ENCODE measurements around the gene WARS2. TPM values are rescaled to one million over a fixed set of nuclear protein-coding genes. Genes with fewer than 3 reads are reported as not detected.

The WARS2 gene
- total RNA-seq, 1 experiment from 2014 or later: 27.7 TPM

DNA sequence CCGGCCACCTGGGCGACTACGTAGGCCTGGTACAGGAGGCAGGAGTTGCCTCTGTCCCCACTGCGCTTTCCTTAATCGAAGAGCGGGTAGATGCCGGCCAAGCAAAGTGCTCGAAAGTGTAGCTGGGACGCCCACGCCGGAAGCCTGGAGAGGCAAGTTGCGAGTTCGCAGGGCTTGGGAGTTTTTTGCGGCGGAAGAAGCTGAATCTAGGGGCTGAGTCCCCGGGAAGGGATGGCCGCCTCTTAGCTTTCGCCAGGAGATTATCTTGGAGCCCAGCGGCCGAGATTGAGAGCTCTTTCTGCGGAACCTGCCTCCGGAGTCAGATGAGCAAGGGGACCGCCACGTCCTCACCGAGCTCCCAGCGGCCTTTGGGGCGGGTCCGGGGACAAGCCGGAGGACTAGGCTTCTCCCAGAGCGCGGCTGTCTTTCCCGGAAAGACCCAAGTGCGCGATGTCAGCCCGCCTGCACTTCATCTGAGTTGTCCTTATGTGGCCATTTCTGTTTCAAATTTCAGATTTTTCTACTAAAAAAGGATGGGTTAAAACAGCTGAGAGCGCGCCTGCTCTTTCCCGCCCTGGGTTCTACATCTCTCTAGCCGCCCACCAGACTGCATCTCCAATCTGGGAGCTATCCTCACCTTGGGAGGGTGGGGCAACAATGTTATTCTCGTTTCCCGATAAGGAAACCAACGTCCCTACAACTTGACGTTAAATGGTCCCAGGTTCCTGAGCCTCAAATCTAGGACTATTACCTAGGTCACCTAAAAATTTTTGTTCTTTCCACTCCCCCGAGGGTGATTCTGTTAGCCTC lies 139.9 kb downstream of the WARS2 start:
- no peak for DNase-seq (ENCODE audit: unreplicated experiment)
- no peaks in the 10 kb centered on the region for H3K27me3 Mint-ChIP-seq (ENCODE audit: insufficient read depth, unreplicated experiment)
- ChIA-PET POLR2A (interaction anchor here (0.6 kb wide), 1 partner anchor 292 kb away, joined by 3 read pairs; no protein-coding TSS in a partner anchor), CTCF (interaction anchor here (0.6 kb wide), 3 partner anchors 19 to 676 kb away, joined by 3 to 4 read pairs (median 3); no protein-coding TSS in a partner anchor)
- intact Hi-C loops (cut with micrococcal nuclease): loop anchor here (5.0 kb wide), 1 partner anchor 38 kb away; no protein-coding TSS in a partner anchor
- no TSS peak for BruUV-seq (replicated peaks)
- peaks cover 9% of the 10 kb centered on the region for H3K4me1 Mint-ChIP-seq (ENCODE audit: insufficient read depth, unreplicated experiment)
- no peaks in the 10 kb centered on the region for H3K36me3 Mint-ChIP-seq (ENCODE audit: insufficient read depth, unreplicated experiment)
- H3K27ac Mint-ChIP-seq (ENCODE audit: low read depth, unreplicated experiment): no peak overlapping the region
- no peaks in the 10 kb centered on the region for H3K9me3 Mint-ChIP-seq (ENCODE audit: unreplicated experiment)
- TF ChIP-seq, protein P1, sequence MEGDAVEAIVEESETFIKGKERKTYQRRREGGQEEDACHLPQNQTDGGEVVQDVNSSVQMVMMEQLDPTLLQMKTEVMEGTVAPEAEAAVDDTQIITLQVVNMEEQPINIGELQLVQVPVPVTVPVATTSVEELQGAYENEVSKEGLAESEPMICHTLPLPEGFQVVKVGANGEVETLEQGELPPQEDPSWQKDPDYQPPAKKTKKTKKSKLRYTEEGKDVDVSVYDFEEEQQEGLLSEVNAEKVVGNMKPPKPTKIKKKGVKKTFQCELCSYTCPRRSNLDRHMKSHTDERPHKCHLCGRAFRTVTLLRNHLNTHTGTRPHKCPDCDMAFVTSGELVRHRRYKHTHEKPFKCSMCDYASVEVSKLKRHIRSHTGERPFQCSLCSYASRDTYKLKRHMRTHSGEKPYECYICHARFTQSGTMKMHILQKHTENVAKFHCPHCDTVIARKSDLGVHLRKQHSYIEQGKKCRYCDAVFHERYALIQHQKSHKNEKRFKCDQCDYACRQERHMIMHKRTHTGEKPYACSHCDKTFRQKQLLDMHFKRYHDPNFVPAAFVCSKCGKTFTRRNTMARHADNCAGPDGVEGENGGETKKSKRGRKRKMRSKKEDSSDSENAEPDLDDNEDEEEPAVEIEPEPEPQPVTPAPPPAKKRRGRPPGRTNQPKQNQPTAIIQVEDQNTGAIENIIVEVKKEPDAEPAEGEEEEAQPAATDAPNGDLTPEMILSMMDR (IDR thresholded peaks at IDR 0.05; ENCODE audit: unreplicated experiment): no peak
- H3K4me3 Mint-ChIP-seq (ENCODE audit: unreplicated experiment): no peak overlapping the region

DNA sequence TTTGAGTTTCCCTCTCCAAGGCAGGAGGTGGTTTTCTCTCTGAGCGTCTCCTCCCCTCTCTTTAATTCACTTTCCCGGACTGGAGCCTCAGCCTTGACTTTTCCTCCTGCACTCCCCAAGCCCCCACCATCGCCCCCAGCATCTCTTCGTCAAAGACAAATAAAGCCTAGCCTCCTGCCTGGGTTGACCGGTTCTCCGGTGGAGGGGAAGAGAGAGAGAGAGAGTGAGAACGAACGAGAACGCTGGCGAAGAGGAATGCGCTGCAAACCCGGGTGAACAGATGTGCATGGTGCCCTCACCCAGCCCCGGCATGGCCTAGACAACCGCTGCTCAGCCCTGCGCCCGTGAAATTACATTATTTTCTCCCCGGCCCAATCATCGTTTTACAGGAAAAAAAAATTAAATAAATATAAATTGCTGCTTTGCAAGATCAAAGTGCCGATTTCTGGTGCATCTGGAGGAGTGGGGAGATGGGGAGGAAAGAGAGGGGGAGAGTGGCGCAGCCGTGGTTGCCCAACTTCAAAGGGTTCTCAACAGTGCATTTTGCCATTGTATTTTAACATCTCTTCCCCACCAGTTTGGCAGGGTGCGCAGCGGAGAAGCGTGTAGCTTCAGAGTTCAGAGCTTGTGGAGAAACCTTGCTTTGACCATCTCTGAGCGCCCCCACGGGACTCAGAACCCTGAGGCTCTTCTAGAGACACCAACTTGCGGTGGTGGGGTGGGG lies 140.9 kb downstream of the WARS2 start:
- no peaks in the 10 kb centered on the region for H3K27me3 Mint-ChIP-seq (ENCODE audit: insufficient read depth, unreplicated experiment)

DNA sequence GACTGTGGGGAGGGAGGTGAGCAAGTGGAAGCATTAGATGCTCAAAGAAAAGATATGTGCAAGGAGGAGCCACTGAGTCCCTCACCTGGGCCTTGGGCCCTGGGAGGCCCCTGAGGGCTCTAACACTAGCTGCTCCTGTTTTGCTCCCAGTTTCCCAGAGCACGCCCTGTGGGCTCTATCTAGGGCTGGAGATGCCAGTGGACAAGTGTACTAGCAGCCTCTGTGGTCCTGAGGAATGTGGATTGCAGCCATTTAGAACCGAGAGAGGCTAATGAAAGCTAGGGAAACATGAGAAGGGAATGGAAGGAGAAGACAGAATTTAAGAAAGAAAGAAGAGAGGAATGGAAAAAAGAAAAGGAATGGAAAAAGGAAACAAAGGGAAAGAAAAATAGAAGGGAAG lies 142.3 kb downstream of the WARS2 start:
- intact Hi-C loops (cut with micrococcal nuclease): no loop called here
- Mint-ChIP-seq H3K4me3 (ENCODE audit: unreplicated experiment) (no peak overlapping the region), H3K36me3 (ENCODE audit: insufficient read depth, unreplicated experiment) (no peaks in the 10 kb centered on the region), H3K9me3 (ENCODE audit: unreplicated experiment) (no peaks in the 10 kb centered on the region), H3K27me3 (ENCODE audit: insufficient read depth, unreplicated experiment) (no peaks in the 10 kb centered on the region), H3K4me1 (ENCODE audit: insufficient read depth, unreplicated experiment) (peaks cover 9% of the 10 kb centered on the region), H3K27ac (ENCODE audit: low read depth, unreplicated experiment) (no peak overlapping the region)
- no TSS peak for BruUV-seq (replicated peaks)
- TF ChIP-seq, protein P1 (IDR thresholded peaks at IDR 0.05; ENCODE audit: unreplicated experiment): no peak
- CTCF ChIA-PET: interaction anchor here (0.6 kb wide), 1 partner anchor 425 kb away, joined by 6 read pairs; no protein-coding TSS in a partner anchor
- POLR2A ChIA-PET: interaction anchor here (0.6 kb wide), 1 partner anchor 313 kb away, joined by 3 read pairs; no protein-coding TSS in a partner anchor
- DNase-seq (ENCODE audit: unreplicated experiment): no peak

More for the DNA sequence above, 140.9 kb downstream of the WARS2 start:
- no peak overlapping the region for H3K27ac Mint-ChIP-seq (ENCODE audit: low read depth, unreplicated experiment)
- no peak overlapping the region for H3K4me3 Mint-ChIP-seq (ENCODE audit: unreplicated experiment)
- no peak for DNase-seq (ENCODE audit: unreplicated experiment)
- CTCF ChIA-PET: no interaction called here
- TF ChIP-seq, protein P1 (IDR thresholded peaks at IDR 0.05; ENCODE audit: unreplicated experiment): no peak
- POLR2A ChIA-PET: no interaction called here
- intact Hi-C loops (cut with micrococcal nuclease): loop anchor here (5.0 kb wide), 1 partner anchor 37 kb away; no protein-coding TSS in a partner anchor
- no TSS peak for BruUV-seq (replicated peaks)
- H3K9me3 Mint-ChIP-seq (ENCODE audit: unreplicated experiment): no peaks in the 10 kb centered on the region
- H3K4me1 Mint-ChIP-seq (ENCODE audit: insufficient read depth, unreplicated experiment): peaks cover 9% of the 10 kb centered on the region
- H3K36me3 Mint-ChIP-seq (ENCODE audit: insufficient read depth, unreplicated experiment): no peaks in the 10 kb centered on the region

DNA sequence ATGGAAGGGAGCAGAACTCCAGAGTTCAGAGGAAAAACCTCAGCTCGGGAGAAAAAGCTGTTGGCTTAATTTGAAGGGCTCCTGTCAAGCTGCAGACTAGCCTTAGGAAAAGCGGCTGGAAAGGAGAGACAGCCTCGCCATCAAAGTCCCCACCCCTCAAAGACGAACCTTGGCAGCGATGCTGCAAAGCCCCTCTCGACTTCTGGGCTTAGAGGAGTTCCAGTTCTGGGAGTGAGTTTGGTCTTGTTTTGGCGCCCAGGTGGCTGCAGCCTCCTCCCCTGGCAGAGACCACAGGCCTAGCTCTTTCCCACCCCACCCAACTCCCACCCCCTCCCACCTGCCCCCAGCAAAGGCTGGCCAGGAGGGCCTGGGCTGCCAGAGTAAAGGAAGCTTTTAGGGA lies 143.2 kb downstream of the WARS2 start:
- BruUV-seq (replicated peaks): no TSS peak
- ChIA-PET CTCF (interaction anchor here (0.6 kb wide), 1 partner anchor 8 kb away, joined by 3 read pairs; no protein-coding TSS in a partner anchor), POLR2A (no interaction called here)
- no peak for DNase-seq (ENCODE audit: unreplicated experiment)
- H3K4me3 Mint-ChIP-seq (ENCODE audit: unreplicated experiment): no peak overlapping the region
- no peak overlapping the region for H3K27ac Mint-ChIP-seq (ENCODE audit: low read depth, unreplicated experiment)
- TF ChIP-seq, protein P1 (IDR thresholded peaks at IDR 0.05; ENCODE audit: unreplicated experiment): no peak
- no peaks in the 10 kb centered on the region for H3K9me3 Mint-ChIP-seq (ENCODE audit: unreplicated experiment)
- H3K4me1 Mint-ChIP-seq (ENCODE audit: insufficient read depth, unreplicated experiment): peaks cover 6% of the 10 kb centered on the region
- intact Hi-C loops (cut with micrococcal nuclease): no loop called here
- H3K36me3 Mint-ChIP-seq (ENCODE audit: insufficient read depth, unreplicated experiment): no peaks in the 10 kb centered on the region
- no peaks in the 10 kb centered on the region for H3K27me3 Mint-ChIP-seq (ENCODE audit: insufficient read depth, unreplicated experiment)
